Lower leg skin (tissue), 4 donors: ENCODE measurements around the gene IPO13. TPM values are rescaled to one million over a fixed set of nuclear protein-coding genes. Genes with fewer than 3 reads are reported as not detected.
A peak's percentile ranks its signal among the peaks of the same experiment; 100 is the strongest.

Experiments used
- DNase-seq, 2 donors: peaks; one replicate each; pipeline ENCODE4 v3.0.0-alpha.2; 2019; ENCODE audit warnings: low spot score in 2 of 2
- H3K4me3 ChIP-seq: fragments of 200-600 bp; sonication (generic); 2 replicates; pipeline ENCODE4 v1.5.1; 2017; ENCODE audit warnings: mild to moderate bottlenecking, low read depth; ENCODE audit not compliant: poor library complexity, severe bottlenecking
- CTCF ChIP-seq, 3 donors: fragments of 450-650 bp; IDR thresholded peaks; one replicate each; pipeline ENCODE4 v1.5.1; 2016; ENCODE audit warnings: antibody characterized with exemption in 3 of 3, mild to moderate bottlenecking in 3 of 3, moderate library complexity in 2 of 3
- POLR2A ChIP-seq, 2 donors: fragments of 450-650 bp; IDR thresholded peaks; one replicate each; pipeline ENCODE4 v1.6.1; 2016 to 2017; ENCODE audit warnings: antibody characterized with exemption in 2 of 2, mild to moderate bottlenecking in 1 of 2, moderate library complexity in 1 of 2
- WGBS, 2 donors: methylation state at CpG; one replicate each; pipeline ENCODE4 v1.1.5; 2018; 5-methylcytosine and 5-hydroxymethylcytosine counted together
- intact Hi-C: fragments of 100-400 bp; cut with DNase I; formaldehyde crosslinking; loops from one replicate; pipeline ENCODE4 v1.15.0; 2023; ENCODE audit warnings: low total_unique reads
- total RNA-seq, 4 donors: library from RNA; depleted of rRNA; stranded (reverse); fragments of >200 nt; gene quantifications; one replicate each; pipeline ENCODE4 v1.1.0, GENCODE V29; 2016

Gene IPO13
- total RNA-seq, 4 donors from 2014 or later, result 14.6 to 24.1 (median 18.2) TPM

GRCh38 chr1:43935711-43936427 lies 10.9 kb upstream of the IPO13 start:
- 24 to 58% methylated on average over 8 to 15 of the region's 48 CpGs for WGBS, 2 donors
- TF ChIP-seq CTCF (IDR thresholded peaks at IDR 0.05), result no peak
- intact Hi-C loops, result loop anchor here (10.0 kb wide), 2 partner anchors 109 to 411 kb away; no protein-coding TSS in a partner anchor
- H3K4me3 ChIP-seq, result peak overlapping the region; percentile 3
- no peak for DNase-seq

- intact Hi-C loops, result loop anchor here (10.0 kb wide), 2 partner anchors 108 to 412 kb away; no protein-coding TSS in a partner anchor
- DNase-seq, result no peak
- WGBS, 2 donors, result 37 to 45% methylated on average over 17 to 23 of the region's 56 CpGs
- TF ChIP-seq POLR2A (IDR thresholded peaks at IDR 0.05) (no peak), CTCF (IDR thresholded peaks at IDR 0.05) (no peak)
- H3K4me3 ChIP-seq, result no peak overlapping the region
These were observed 10.2 kb upstream of the IPO13 start for GRCh38 chr1:43936431-43937151.

GRCh38 chr1:43937179-43937865 lies 9.4 kb upstream of the IPO13 start:
- H3K4me3 ChIP-seq, result no peak overlapping the region
- DNase-seq, result no peak
- WGBS, 2 donors, result 67 to 78% methylated on average over 8 of the region's 8 CpGs
- intact Hi-C loops, result loop anchor here (10.0 kb wide), 2 partner anchors 107 to 413 kb away; no protein-coding TSS in a partner anchor
- no peak for TF ChIP-seq CTCF (IDR thresholded peaks at IDR 0.05)
- TF ChIP-seq POLR2A (IDR thresholded peaks at IDR 0.05), result no peak

- no peak for TF ChIP-seq CTCF (IDR thresholded peaks at IDR 0.05)
- no peak for TF ChIP-seq POLR2A (IDR thresholded peaks at IDR 0.05)
- 69 to 86% methylated on average over 10 of the region's 10 CpGs for WGBS, 2 donors
- no peak overlapping the region for H3K4me3 ChIP-seq
- DNase-seq, result no peak
- intact Hi-C loops, result loop anchor here (10.0 kb wide), 2 partner anchors 106 to 414 kb away; no protein-coding TSS in a partner anchor
These were observed 8.4 kb upstream of the IPO13 start for GRCh38 chr1:43938383-43938782.

- intact Hi-C loops, result loop anchor here (10.0 kb wide), 2 partner anchors 106 to 414 kb away; no protein-coding TSS in a partner anchor
- 40 to 53% methylated on average over 3 of the region's 3 CpGs for WGBS, 2 donors
These were observed 7.7 kb upstream of the IPO13 start for GRCh38 chr1:43938892-43939587.

More at GRCh38 chr1:43938892-43939587, 7.7 kb upstream of the IPO13 start:
- H3K4me3 ChIP-seq, result no peak overlapping the region
- no peak for DNase-seq
- no peak for TF ChIP-seq POLR2A (IDR thresholded peaks at IDR 0.05)
- no peak for TF ChIP-seq CTCF (IDR thresholded peaks at IDR 0.05)
